ENCODE data around the gene EMC10. TPM values are rescaled to one million over a fixed set of nuclear protein-coding genes. Genes with fewer than 3 reads are reported as not detected.
A peak's percentile ranks its signal among the peaks of the same experiment; 100 is the strongest.

Gene EMC10
- total RNA-seq, 1 donor: 56.5 TPM

- no peak for DNase-seq (ENCODE audit: insufficient read length, low spot score, missing footprints)
- Histone ChIP-seq H3K4me3 (ENCODE audit: insufficient read depth, low read length) (no peak overlapping the region), H3K27me3 (ENCODE audit: insufficient read depth, low read length) (no peaks in the 10 kb centered on the region), H3K9me3 (ENCODE audit: low read depth, low read length) (no peaks in the 10 kb centered on the region), H2AFZ (ENCODE audit: low read length) (no peak overlapping the region), H3K27ac (ENCODE audit: low read depth, low read length) (no peak overlapping the region), H3K4me2 (ENCODE audit: insufficient read depth, low read length) (no peak overlapping the region), H3K36me3 (ENCODE audit: insufficient read depth, low read length) (no peaks in the 10 kb centered on the region), H4K20me1 (ENCODE audit: insufficient read depth, low read length) (no peaks in the 10 kb centered on the region), H3K4me1 (ENCODE audit: insufficient read depth, low read length) (peaks cover 8% of the 10 kb centered on the region), H3K79me2 (ENCODE audit: insufficient read depth, low read length) (peaks cover 8% of the 10 kb centered on the region)
- no peak for TF ChIP-seq CTCF (IDR thresholded peaks at IDR 0.05; ENCODE audit: extremely low read depth, low read depth, low read length)
These were observed 36.9 kb downstream of the EMC10 start for GRCh38 chr19:50512999-50513745.

- no peaks in the 10 kb centered on the region for H3K36me3 ChIP-seq (ENCODE audit: insufficient read depth, low read length)
- H3K9me3 ChIP-seq (ENCODE audit: low read depth, low read length): no peaks in the 10 kb centered on the region
- no peak within 1 kb of the TSS for H2AFZ ChIP-seq (ENCODE audit: low read length)
- no peak within 1 kb of the TSS for H3K27ac ChIP-seq (ENCODE audit: low read depth, low read length)
- no peaks in the 10 kb centered on the region for H3K27me3 ChIP-seq (ENCODE audit: insufficient read depth, low read length)
- H3K4me2 ChIP-seq (ENCODE audit: insufficient read depth, low read length): no peak within 1 kb of the TSS
- peaks cover 8% of the 10 kb centered on the region for H3K4me1 ChIP-seq (ENCODE audit: insufficient read depth, low read length)
- TF ChIP-seq CTCF (IDR thresholded peaks at IDR 0.05; ENCODE audit: extremely low read depth, low read depth, low read length): no peak
- DNase-seq (ENCODE audit: insufficient read length, low spot score, missing footprints): peak; percentile 88
- no peak within 1 kb of the TSS for H3K4me3 ChIP-seq (ENCODE audit: insufficient read depth, low read length)
- peaks cover 8% of the 10 kb centered on the region for H3K79me2 ChIP-seq (ENCODE audit: insufficient read depth, low read length)
- H4K20me1 ChIP-seq (ENCODE audit: insufficient read depth, low read length): no peaks in the 10 kb centered on the region
These were observed 37.5 kb downstream of the EMC10 start, which contains the start of gene ASPDH for GRCh38 chr19:50513746-50514345. ASPDH (minus strand) TSS chr19:50513913; CDS start chr19:50513823, 90 bp downstream.

GRCh38 chr19:50514346-50515167 lies 38.2 kb downstream of the EMC10 start:
- H4K20me1 ChIP-seq (ENCODE audit: insufficient read depth, low read length): no peaks in the 10 kb centered on the region
- no peaks in the 10 kb centered on the region for H3K27me3 ChIP-seq (ENCODE audit: insufficient read depth, low read length)
- TF ChIP-seq CTCF (IDR thresholded peaks at IDR 0.05; ENCODE audit: extremely low read depth, low read depth, low read length): no peak
- H3K79me2 ChIP-seq (ENCODE audit: insufficient read depth, low read length): peaks cover 8% of the 10 kb centered on the region
- no peak overlapping the region for H3K27ac ChIP-seq (ENCODE audit: low read depth, low read length)
- DNase-seq (ENCODE audit: insufficient read length, low spot score, missing footprints): peak; percentile 88
- H3K4me1 ChIP-seq (ENCODE audit: insufficient read depth, low read length): peaks cover 8% of the 10 kb centered on the region
- no peak overlapping the region for H2AFZ ChIP-seq (ENCODE audit: low read length)
- no peaks in the 10 kb centered on the region for H3K36me3 ChIP-seq (ENCODE audit: insufficient read depth, low read length)
- no peak overlapping the region for H3K4me2 ChIP-seq (ENCODE audit: insufficient read depth, low read length)
- no peaks in the 10 kb centered on the region for H3K9me3 ChIP-seq (ENCODE audit: low read depth, low read length)
- H3K4me3 ChIP-seq (ENCODE audit: insufficient read depth, low read length): no peak overlapping the region
